Peyer's patch (tissue), 4 donors: ENCODE data around the gene ZSWIM5. TPM values are rescaled to one million over a fixed set of nuclear protein-coding genes. Genes with fewer than 3 reads are reported as not detected.

Experiments used
- DNase-seq, 3 donors: peaks; one replicate each; pipeline ENCODE4 v3.0.0-alpha.2; 2017 to 2019
- H3K27ac ChIP-seq, 4 donors: fragments of 200-600 bp; sonication (generic); one replicate each; pipeline ENCODE4 v1.5.1; 2016 to 2019
- H3K27me3 ChIP-seq, 2 donors: fragments of 200-600 bp; sonication (generic); one replicate each; pipeline ENCODE4 v1.5.1; 2019
- H3K36me3 ChIP-seq, 3 donors: fragments of 200-600 bp; sonication (generic); one replicate each; pipeline ENCODE4 v1.5.1; 2016 to 2019
- H3K4me1 ChIP-seq, 4 donors: fragments of 200-600 bp; sonication (generic); one replicate each; pipeline ENCODE4 v1.5.1; 2016 to 2019
- H3K4me3 ChIP-seq, 4 donors: fragments of 200-600 bp; sonication (generic); 1 replicate in 3 of 4; 2 replicates in 1 of 4; pipeline ENCODE4 v1.5.1; 2016 to 2019; ENCODE audit warnings: mild to moderate bottlenecking in 1 of 4
- H3K9me3 ChIP-seq, 4 donors: fragments of 200-600 bp; sonication (generic); one replicate each; pipeline ENCODE4 v1.5.1; 2016 to 2019; ENCODE audit warnings: mild to moderate bottlenecking in 1 of 4
- POLR2A ChIP-seq, 2 donors: fragments of 450-650 bp; IDR thresholded peaks; one replicate each; pipeline ENCODE4 v1.5.1; 2017; ENCODE audit warnings: antibody characterized with exemption in 2 of 2, mild to moderate bottlenecking in 2 of 2, moderate library complexity in 2 of 2
- total RNA-seq, 4 donors: library from RNA; depleted of rRNA; stranded (reverse); fragments of >200 nt; gene quantifications; one replicate each; pipeline ENCODE4 v1.1.0, GENCODE V29; 2016
- TF ChIP-seq, protein P1 (sequence below), 6 experiments: fragments of 450-650 bp in 4 of 6; fragments of 200-600 bp in 2 of 6; sonication (generic) in 1 of 6; IDR thresholded peaks; one replicate each; pipeline ENCODE4 v1.5.1; 2017 to 2019; ENCODE audit warnings: antibody characterized with exemption in 6 of 6, mild to moderate bottlenecking in 3 of 6, moderate library complexity in 1 of 6

ZSWIM5 gene
- total RNA-seq, 4 donors from 2014 or later, result 8.3 to 16.5 (median 13.4) TPM

DNA sequence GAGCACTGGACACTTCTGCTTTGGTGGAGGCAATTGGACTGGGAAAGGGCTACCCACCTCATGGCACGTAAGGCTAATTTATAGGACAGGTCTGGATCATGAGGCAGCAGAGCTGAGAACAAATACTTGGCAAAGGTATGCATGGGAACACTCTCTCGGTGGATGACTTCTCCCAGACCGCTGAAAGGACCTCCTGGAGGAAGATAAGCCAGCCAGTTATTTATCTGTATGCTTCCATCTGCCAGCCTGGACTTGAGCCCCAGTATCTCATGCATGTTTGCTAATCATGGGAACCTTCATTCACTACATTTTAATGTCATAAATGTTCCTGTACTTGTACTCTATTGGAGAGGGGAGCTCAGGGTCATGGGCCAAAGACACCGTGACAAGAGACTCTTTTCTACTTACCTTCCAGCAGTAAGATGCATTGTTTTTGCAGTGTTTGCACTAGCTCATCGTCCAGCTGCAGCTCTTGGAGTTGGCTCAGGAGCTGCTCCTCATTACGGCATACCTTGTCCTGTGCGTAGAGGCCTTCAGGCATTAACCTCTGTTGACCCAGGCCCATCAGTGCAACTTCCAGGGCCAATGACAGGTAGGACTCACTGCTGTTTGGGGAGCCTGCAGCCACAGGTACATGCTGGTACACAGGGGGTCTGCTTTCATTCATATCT lies 170.6 kb downstream of the ZSWIM5 start:
- DNase-seq, result no peak
- no peaks in the 10 kb centered on the region for H3K4me1 ChIP-seq
- no peaks in the 10 kb centered on the region for H3K27me3 ChIP-seq
- H3K36me3 ChIP-seq, result peaks cover 0 to 22% (median 0%) of the 10 kb centered on the region in 3 donors
- TF ChIP-seq, protein P1, sequence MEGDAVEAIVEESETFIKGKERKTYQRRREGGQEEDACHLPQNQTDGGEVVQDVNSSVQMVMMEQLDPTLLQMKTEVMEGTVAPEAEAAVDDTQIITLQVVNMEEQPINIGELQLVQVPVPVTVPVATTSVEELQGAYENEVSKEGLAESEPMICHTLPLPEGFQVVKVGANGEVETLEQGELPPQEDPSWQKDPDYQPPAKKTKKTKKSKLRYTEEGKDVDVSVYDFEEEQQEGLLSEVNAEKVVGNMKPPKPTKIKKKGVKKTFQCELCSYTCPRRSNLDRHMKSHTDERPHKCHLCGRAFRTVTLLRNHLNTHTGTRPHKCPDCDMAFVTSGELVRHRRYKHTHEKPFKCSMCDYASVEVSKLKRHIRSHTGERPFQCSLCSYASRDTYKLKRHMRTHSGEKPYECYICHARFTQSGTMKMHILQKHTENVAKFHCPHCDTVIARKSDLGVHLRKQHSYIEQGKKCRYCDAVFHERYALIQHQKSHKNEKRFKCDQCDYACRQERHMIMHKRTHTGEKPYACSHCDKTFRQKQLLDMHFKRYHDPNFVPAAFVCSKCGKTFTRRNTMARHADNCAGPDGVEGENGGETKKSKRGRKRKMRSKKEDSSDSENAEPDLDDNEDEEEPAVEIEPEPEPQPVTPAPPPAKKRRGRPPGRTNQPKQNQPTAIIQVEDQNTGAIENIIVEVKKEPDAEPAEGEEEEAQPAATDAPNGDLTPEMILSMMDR (IDR thresholded peaks at IDR 0.05), result no peak
- no peak for TF ChIP-seq POLR2A (IDR thresholded peaks at IDR 0.05)
- no peak overlapping the region for H3K4me3 ChIP-seq
- H3K27ac ChIP-seq, result no peak overlapping the region
- H3K9me3 ChIP-seq, result no peaks in the 10 kb centered on the region

DNA sequence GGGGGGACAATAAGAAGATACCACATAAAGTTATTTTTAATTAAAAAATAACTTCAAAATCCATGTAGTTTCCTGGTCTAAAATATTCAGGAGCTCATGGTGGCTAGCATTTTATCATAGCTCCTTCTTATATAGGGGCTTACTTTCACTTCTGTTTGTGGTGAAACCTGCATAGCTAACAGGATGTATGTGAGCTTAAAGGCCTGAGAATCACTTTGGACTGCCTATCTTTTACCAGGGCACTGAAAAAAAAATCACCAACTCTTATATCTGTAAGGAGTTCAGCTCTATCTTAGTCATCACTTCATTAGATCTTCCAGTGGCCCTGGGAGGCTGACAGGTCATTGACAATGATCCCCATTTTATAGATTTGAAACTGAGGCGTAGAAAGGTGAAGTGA lies 173.0 kb downstream of the ZSWIM5 start:
- H3K9me3 ChIP-seq, result no peaks in the 10 kb centered on the region
- no peak overlapping the region for H3K4me3 ChIP-seq
- no peaks in the 10 kb centered on the region for H3K27me3 ChIP-seq
- H3K27ac ChIP-seq, result no peak overlapping the region
- no peak for DNase-seq
- TF ChIP-seq, protein P1 (IDR thresholded peaks at IDR 0.05), result no peak
- TF ChIP-seq POLR2A (IDR thresholded peaks at IDR 0.05), result no peak
- H3K4me1 ChIP-seq, result no peaks in the 10 kb centered on the region
- peaks cover 0 to 22% (median 0%) of the 10 kb centered on the region in 3 donors for H3K36me3 ChIP-seq

DNA sequence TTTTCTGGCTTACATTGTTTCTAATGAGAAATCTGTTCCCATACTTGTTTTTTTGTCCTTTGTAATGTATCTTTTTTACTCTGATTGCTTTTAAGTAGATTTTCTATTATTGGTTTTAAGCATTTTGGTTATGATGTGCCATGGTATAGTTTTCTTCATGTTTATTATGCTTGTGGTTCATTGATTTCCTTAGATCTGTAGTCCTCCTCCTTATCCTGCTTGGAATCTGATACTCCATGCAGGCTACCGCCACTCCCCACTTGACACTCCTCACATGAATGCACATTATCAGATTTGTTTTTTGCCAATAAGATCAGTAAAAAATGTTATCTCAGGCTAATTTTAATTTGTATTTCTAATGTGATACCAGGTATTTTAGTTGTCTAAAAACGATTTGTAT lies 173.6 kb downstream of the ZSWIM5 start:
- no peaks in the 10 kb centered on the region for H3K27me3 ChIP-seq
- no peak for TF ChIP-seq POLR2A (IDR thresholded peaks at IDR 0.05)
- TF ChIP-seq, protein P1 (IDR thresholded peaks at IDR 0.05), result no peak
- no peak overlapping the region for H3K4me3 ChIP-seq
- no peaks in the 10 kb centered on the region for H3K4me1 ChIP-seq
- H3K9me3 ChIP-seq, result no peaks in the 10 kb centered on the region
- H3K27ac ChIP-seq, result no peak overlapping the region
- H3K36me3 ChIP-seq, result peaks cover 0 to 22% (median 0%) of the 10 kb centered on the region in 3 donors
- DNase-seq, result no peak

DNA sequence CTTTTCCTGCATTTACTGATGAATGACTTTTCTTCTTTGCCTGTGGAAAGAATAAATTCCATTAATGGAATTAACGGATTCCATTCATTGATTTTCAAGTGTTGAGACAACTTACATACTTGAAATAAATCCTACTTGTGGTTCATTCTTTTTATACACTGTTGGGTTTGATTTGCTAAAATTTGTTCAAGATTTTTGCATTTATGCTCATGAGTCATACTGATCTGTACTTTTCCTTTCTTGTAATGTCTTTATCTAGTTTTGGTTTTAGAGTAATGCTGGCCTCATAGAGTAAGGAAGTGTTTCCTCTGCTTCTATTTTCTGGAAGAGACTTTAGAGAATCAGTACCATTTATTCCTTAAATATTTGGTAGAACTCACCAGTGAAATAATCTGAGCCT lies 180.0 kb downstream of the ZSWIM5 start:
- Histone ChIP-seq H3K27ac (no peak overlapping the region), H3K4me1 (no peaks in the 10 kb centered on the region), H3K9me3 (no peaks in the 10 kb centered on the region), H3K27me3 (no peaks in the 10 kb centered on the region), H3K36me3 (no peaks in the 10 kb centered on the region), H3K4me3 (no peak overlapping the region)
- TF ChIP-seq POLR2A (IDR thresholded peaks at IDR 0.05), result no peak
- TF ChIP-seq, protein P1 (IDR thresholded peaks at IDR 0.05), result no peak
- DNase-seq, result no peak

DNA sequence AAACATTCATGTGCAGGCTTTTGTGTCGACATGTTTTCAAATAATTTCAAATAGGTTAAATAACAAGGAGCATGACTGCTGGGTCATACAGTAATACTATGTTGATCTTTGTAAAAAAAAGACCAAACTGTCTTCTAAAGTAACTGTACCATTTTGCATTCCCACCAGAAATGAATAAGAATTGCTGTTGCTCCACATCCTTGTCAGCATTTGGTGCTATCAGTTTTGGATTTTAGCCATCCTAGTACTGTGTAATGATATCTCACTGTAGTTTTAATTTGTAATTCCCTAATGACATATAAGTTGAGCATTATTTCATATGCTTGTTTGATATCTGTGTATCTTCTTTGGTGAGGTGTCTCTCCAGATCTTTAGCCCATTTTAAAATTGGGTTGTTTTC lies 182.7 kb downstream of the ZSWIM5 start:
- Histone ChIP-seq H3K27ac (no peak overlapping the region), H3K4me1 (no peaks in the 10 kb centered on the region), H3K4me3 (no peak overlapping the region), H3K27me3 (no peaks in the 10 kb centered on the region), H3K36me3 (no peaks in the 10 kb centered on the region), H3K9me3 (no peaks in the 10 kb centered on the region)
- no peak for DNase-seq
- TF ChIP-seq POLR2A (IDR thresholded peaks at IDR 0.05), result no peak

DNA sequence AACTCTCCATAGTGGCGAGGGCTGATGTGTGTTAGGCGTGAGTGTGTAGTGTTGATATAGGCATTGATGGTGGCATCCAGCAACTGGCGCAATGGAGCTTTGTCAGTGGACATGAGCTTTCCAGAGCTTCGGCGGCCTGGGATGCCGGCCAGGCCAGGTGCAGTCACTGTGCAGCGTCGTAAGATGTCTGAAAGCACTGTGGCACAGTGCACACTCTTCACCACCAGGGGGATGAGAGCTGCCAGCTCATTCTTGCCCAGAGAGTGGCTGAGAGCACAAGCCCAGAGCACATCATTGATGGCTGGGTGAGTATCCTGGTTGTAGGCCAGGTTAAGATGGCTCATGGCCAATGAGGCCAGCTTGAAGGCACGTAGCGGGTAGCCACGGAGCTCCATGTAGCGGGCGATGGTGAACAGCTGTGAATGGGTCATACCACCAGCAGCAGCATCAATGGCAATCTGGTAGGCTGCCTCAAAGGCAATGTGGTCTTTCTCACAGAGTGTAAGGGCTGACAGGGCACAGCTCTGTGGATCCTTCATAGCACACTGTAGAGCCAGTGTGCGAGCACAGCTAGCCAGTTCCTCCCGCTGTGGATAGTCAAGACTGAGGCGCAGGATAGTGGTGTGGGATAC lies 187.7 kb downstream of the ZSWIM5 start:
- no peak overlapping the region for H3K27ac ChIP-seq
- no peaks in the 10 kb centered on the region for H3K27me3 ChIP-seq
- H3K9me3 ChIP-seq, result no peaks in the 10 kb centered on the region
- peaks cover 0 to 10% (median 0%) of the 10 kb centered on the region in 4 donors for H3K4me1 ChIP-seq
- peaks cover 0 to 6% (median 0%) of the 10 kb centered on the region in 3 donors for H3K36me3 ChIP-seq
- peak; percentile 45 to 86 (median 75) for DNase-seq
- no peak overlapping the region for H3K4me3 ChIP-seq
- TF ChIP-seq, protein P1 (IDR thresholded peaks at IDR 0.05), result peak; percentile 46 to 93 (median 78)
- TF ChIP-seq POLR2A (IDR thresholded peaks at IDR 0.05), result no peak
